Stimulated activated naive CD4-positive, alpha-beta T cell (primary cell): ENCODE data around the gene TATDN3.
"Not testable (repeated sequence)": the region's sequence is repeated elsewhere in the genome, so short reads cannot be mapped to it uniquely, and the experiment has no call there.

Experiments used
- DNase-seq, 6 experiments: peaks; one replicate each; lab custom pipeline; 2025; lab: John Stamatoyannopoulos, UW

TATDN3 gene

GRCh38 chr1:212775241-212775640, 16.5 kb upstream of the TATDN3 start:
- no peak for DNase-seq

GRCh38 chr1:212777151-212777550, 14.5 kb upstream of the TATDN3 start:
- DNase-seq, result no peak

DNA sequence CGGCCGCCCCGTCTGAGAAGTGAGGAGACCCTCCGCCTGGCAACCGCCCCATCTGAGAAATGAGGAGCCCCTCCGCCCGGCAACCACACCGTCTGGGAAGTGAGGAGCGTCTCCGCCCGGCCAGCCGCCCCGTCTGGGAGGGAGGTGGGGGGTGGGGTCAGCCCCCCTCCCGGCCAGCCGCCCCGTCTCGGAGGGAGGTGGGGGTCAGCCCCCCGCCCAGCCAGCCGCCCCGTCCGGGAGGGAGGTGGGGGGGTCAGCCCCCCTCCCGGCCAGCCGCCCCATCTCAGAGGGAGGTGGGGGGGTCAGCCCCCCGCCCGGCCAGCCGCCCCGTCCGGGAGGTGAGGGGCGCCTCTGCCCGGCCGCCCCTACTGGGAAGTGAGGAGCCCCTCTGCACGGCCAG, 12.6 kb upstream of the TATDN3 start:
- DNase-seq, result not testable (repeated sequence)

DNA sequence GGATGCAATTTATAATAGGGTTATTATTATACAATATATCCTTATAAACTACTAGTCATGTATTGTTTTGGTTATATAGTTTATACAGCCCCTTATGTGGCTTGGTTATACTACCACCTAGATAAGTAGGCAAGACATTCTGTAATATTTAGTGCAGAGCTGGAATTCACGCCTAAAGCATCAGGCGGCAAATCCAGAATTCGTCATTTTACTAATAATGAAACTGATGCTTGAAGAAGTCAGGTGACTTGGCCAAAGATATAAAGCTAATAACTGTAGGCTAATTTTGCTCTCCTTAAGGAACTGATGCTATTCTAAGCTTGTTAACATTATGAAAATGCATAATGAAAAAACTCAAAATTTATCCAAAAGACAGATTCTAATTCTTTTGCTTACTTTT, 10.9 kb upstream of the TATDN3 start:
- DNase-seq, result no peak

GRCh38 chr1:212781225-212781624, 10.5 kb upstream of the TATDN3 start:
- DNase-seq, result no peak

GRCh38 chr1:212782422-212783154, 9.1 kb upstream of the TATDN3 start:
- peak in 3 of 6 experiments; percentile 1 to 46 (median 23) for DNase-seq

DNA sequence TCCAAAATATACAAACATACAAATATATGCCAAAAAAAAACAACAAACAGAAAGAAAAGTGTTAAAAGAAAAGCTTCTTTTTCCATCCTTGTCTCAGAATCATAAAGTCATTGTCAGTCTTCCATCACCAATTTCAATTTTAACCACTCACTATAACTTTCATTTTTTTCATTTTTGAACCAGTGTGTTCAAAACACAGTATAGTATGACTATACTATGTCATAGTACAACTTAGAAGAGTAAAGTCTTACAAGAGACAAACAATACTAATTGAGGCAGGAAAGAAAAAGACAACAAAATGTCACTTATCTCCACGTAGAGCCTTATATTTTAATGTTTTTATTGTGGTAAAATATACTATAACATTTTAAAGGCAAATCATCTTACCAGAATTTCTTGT, 7.7 kb upstream of the TATDN3 start:
- DNase-seq, result no peak

DNA sequence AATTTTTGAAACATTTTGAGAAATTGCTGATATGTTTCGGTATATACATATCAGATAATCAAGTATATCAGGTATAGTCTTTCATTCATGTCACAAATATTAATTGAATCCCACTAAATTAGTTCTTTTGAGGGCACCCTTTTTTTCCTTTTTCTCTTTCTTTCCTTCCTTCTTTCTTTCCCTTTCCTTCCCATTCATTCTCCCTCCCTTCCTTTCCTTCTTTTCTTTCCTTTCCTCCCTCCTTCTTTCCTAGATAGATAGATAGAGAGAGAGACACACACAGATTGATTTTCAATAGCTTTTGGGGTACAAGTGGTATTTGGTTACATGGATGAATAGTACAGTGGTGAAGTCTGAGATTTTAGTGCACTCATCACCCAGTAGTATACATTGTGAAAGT, 5.8 kb upstream of the TATDN3 start:
- DNase-seq, result no peak

GRCh38 chr1:212791261-212791675, 426 bp upstream of the TATDN3 start:
- no peak for DNase-seq

DNA sequence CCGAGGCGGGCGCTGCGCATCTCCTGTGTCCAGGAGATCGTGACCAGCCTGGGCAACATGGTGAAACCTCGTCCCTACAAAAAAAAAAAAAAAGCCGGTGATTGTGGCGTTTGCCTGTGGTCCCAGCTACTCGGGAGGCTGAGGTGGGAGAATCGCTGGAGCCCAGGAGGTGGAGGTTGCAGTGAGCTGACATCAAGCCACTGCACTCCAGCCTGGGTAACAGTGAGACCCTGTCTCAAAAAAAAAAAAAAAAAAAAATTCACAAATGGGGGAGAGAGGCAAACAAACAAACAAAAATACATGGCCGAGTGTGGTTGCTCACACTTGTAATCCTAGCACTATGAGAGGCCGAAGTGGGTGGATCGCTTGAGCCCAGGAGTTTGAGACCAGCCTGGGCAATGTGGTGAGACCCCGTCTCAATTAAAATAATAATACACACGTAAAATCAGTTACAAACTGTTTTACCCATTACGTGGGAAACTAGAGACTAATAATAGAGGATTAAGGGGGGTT, 758 bp downstream of the TATDN3 start:
- DNase-seq, result no peak

- no peak for DNase-seq
Observed at GRCh38 chr1:212794561-212795014, 2.9 kb downstream of the TATDN3 start.

- DNase-seq, result no peak
Observed at GRCh38 chr1:212797681-212798080, 6.0 kb downstream of the TATDN3 start.

DNA sequence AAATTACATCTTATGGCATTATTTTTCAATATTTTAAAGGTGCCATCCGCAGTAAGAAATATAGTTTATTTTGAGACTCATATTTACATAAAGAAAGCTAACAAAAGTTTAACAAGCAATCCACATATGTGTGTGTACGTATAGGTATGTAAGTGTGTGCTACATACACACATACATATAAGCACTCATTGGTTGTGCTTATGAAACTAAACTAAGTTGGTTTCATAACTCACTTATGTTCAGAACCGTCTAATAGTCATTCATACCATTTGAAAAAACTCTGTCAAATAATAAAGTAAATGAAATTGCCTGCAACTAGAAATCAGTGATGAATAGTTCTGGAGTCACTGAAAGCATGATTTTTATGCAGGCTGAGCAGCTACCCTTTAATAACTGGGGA, 14.1 kb downstream of the TATDN3 start:
- DNase-seq, result no peak

DNA sequence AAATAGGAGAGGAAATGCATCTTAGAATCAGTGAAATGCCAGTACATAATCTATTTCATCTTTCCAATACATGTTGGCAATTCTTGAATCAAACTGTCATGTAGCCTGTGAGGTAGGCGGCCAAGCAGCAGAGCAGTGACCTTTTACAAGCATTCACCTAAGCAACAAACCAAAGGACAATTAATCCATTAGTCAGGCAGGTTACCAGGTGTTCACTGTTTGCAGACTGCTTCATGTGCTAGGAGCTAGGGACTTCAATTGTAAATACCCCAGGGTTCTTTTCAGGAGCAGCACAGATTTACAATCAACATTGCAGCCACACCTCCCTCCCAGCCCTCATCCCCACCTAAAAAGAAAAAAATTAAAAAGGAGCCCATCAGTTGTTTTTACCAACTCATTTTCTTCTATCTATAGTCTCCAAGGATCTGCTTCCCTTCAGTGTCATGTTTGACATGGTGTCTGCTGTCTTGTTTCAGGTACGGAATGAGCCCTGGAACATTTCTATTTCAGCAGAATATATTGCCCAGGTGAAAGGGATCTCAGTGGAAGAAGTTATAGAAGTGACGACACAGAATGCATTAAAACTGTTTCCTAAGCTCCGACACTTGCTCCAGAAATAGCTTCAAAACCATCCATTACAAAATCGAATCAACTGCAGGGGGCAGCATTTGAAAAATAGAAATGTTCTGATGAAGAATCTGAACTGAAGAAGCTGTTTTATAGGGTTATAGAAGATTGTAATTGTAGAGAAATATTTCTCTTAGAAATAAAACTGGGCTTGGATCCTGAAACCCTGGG, 23.0 kb downstream of the TATDN3 start:
- no peak for DNase-seq

- DNase-seq, result no peak
Observed at GRCh38 chr1:212816567-212817278, 25.0 kb downstream of the TATDN3 start.

DNA sequence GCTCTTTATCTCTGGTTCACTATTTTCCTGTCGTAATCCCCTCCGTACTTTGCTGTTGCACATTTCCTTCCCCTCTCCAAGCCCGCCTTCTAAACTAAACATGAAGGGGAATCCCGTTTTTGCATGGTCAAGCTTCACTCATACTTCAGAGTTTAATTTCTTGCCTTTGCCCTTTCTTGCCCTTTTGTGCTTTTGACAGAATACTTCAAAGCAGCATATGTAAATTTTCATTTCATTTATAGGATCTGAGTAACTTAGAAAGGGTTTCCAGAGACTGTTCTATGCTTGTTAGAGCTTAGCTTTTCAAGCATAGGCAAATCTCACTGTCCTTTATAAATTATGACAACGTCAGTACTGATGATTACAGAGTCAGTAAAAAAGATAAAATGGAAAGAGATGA, 28.0 kb downstream of the TATDN3 start:
- no peak for DNase-seq

GRCh38 chr1:212820969-212821368, 29.3 kb downstream of the TATDN3 start:
- no peak for DNase-seq

DNA sequence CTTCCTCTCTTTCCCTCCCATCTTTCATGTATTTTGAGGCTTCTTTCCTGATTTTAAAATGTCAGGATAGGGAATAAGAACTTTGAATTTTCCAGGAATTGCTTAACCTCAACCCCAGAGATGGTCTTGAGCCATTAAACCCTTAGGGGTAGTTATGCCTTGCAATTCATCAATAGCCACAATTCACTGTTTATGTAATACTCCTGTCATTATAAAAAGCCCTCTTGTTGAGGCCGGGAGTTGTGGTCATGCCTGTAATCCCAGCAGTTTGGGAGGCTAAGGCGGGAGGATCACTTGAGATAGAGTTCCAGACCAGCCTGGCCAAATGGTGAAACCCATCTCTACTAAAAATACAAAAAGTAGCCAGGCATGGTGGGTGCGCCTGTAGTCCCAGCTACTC, 31.3 kb downstream of the TATDN3 start:
- DNase-seq, result no peak

DNA sequence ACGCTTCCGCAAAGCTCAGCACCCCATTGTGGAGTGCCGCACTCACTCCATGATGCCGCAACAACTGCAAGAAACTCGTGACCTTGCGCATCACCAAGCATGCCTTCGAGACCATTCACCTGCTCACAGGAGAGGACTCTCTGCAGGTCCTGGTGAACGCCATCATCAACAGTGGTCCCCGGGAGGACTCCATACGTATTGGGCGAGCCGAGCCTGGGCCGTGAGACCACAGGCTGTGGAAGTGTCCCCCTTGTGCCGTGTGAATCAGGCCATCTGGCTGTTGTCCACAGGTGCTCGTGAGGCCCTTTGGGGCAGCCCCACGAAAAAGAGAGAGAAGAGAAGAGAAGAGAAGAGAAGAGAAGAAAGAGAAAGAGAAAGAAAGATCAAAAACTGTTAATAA, 32.5 kb downstream of the TATDN3 start:
- no peak for DNase-seq

- no peak for DNase-seq
Observed at GRCh38 chr1:212825798-212826452, 34.2 kb downstream of the TATDN3 start.

DNA sequence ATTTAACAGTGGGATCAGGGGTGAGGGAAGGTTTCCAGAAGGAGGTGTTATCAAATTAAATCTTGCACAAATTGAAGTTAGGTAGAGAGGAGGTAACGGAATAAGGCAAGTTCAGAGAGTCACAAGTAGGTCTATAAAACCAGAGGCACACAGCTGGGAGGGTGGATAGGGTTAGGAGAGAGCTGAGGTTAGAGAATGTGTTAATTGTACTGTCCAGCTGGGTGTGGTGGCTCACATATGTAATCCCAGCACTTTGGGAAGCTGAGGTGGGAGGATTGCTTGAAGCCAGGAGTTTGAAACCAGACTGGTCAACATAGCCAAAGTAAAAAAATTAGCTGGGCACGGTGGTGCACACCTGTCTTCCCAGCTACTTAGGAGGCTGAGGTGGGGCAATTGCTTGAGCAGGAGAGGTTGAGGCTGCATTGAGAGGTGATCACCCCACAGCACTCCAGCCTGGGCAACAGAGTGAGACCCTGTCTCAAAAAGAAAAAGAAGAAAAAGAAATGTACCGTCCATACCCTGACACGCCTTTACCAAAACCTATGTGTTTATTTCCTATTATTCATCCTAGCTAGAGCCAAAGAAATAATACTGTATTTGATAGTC, 35.6 kb downstream of the TATDN3 start:
- DNase-seq, result no peak
